K562 (cell line): ENCODE data around the gene BOD1L2. TPM values are rescaled to one million over a fixed set of nuclear protein-coding genes. Genes with fewer than 3 reads are reported as not detected.

Experiments
- CCAR2 ChIP-seq: fragments of 200-400 bp; formaldehyde crosslinking; IDR thresholded peaks from 2 replicates; pipeline ENCODE4 v1.6.1; 2017; ENCODE audit warnings: mild to moderate bottlenecking, low read depth, low read length
- CEBPB ChIP-seq: fragments of 450-650 bp; IDR thresholded peaks from 2 replicates; pipeline ENCODE4 v1.6.1; 2016; ENCODE audit warnings: missing genetic modification characterization, missing compliant biosample characterization
- CTCFL ChIP-seq: IDR thresholded peaks from 2 replicates; pipeline ENCODE4 v1.6.1; 2011; ENCODE audit warnings: borderline replicate concordance, low read depth, mild to moderate bottlenecking, moderate library complexity, low read length; ENCODE audit not compliant: insufficient read depth, poor library complexity, severe bottlenecking
- E2F6 ChIP-seq, 2 experiments: IDR thresholded peaks; 2 replicates each; pipeline ENCODE4 v1.6.1; 2011; ENCODE audit warnings: borderline replicate concordance in 1 of 2, control low read depth in 1 of 2, low read depth in 1 of 2, low read length in 1 of 2, mild to moderate bottlenecking in 1 of 2, mixed read lengths in 1 of 2, moderate library complexity in 1 of 2; ENCODE audit not compliant: insufficient read depth in 1 of 2, insufficient read length in 1 of 2, poor library complexity in 1 of 2, severe bottlenecking in 1 of 2; ENCODE audit errors: extremely low read depth in 1 of 2
- ILK ChIP-seq: fragments of 450-650 bp; IDR thresholded peaks from 2 replicates; pipeline ENCODE4 v1.6.1; 2016; ENCODE audit warnings: missing genetic modification characterization, low read depth, mild to moderate bottlenecking, missing compliant biosample characterization, moderate library complexity, borderline replicate concordance
- NONO ChIP-seq, 2 experiments: fragments of 200-400 bp in 1 of 2; fragments of 450-650 bp in 1 of 2; formaldehyde crosslinking in 1 of 2; IDR thresholded peaks; 2 replicates each; pipeline ENCODE4 v1.6.1; 2017; ENCODE audit warnings: low read depth in 2 of 2, mild to moderate bottlenecking in 2 of 2, moderate library complexity in 2 of 2, low read length in 1 of 2
- POU5F1 ChIP-seq: fragments of 150-350 bp; IDR thresholded peaks from 2 replicates; pipeline ENCODE4 v1.6.1; 2014; ENCODE audit warnings: borderline replicate concordance, low read length, low read depth, mild to moderate bottlenecking; ENCODE audit not compliant: partially characterized antibody
- RREB1 ChIP-seq: fragments of 250-450 bp; sonication (Bioruptor Pico); IDR thresholded peaks from 2 replicates; pipeline ENCODE4 v1.4.0; 2020
- SMAD4 ChIP-seq: fragments of 250-450 bp; sonication (Bioruptor Pico); conservative IDR thresholded peaks from 2 replicates; pipeline ENCODE4 v1.8.0; 2021; ENCODE audit warnings: inconsistent platforms, mild to moderate bottlenecking, moderate library complexity
- TAF9B ChIP-seq: fragments of 450-650 bp; IDR thresholded peaks from 2 replicates; pipeline ENCODE4 v1.6.1; 2018; ENCODE audit warnings: mild to moderate bottlenecking; ENCODE audit not compliant: partially characterized antibody
- TCF3 ChIP-seq: sonication (generic); formaldehyde crosslinking; IDR thresholded peaks from 2 replicates; pipeline ENCODE4 v1.4.0; 2020; ENCODE audit warnings: mild to moderate bottlenecking, missing genetic modification reagents
- USF2 ChIP-seq: sonication (generic); formaldehyde crosslinking; IDR thresholded peaks from 2 replicates; pipeline ENCODE4 v1.5.0; 2020; ENCODE audit warnings: missing genetic modification reagents
- ZKSCAN3 ChIP-seq: fragments of 250-450 bp; sonication (Bioruptor Pico); IDR thresholded peaks from 2 replicates; pipeline ENCODE4 v1.4.0; 2020
- ZNF436 ChIP-seq: fragments of 250-450, 450-650 bp; sonication (Bioruptor Pico); formaldehyde crosslinking; IDR thresholded peaks from 2 replicates; pipeline ENCODE4 v1.7.0; 2020; ENCODE audit warnings: mild to moderate bottlenecking
- ZNF707 ChIP-seq: fragments of 250-450 bp; sonication (Bioruptor Pico); conservative IDR thresholded peaks from 2 replicates; pipeline ENCODE4 v1.8.0; 2022; ENCODE audit warnings: inconsistent platforms, mild to moderate bottlenecking, moderate library complexity
- polyA plus RNA-seq, 8 experiments: library from polyadenylated mRNA; depleted of rRNA in 4 of 8; stranded (reverse) in 5 of 8; unstranded in 3 of 8; fragments of >200 nt; fragmentation: Nextera tagmentation in 2 of 8; fragmentation: Illumina TruSeq in 1 of 8; extraction: Ambion mirVana in 2 of 8; extraction: Trizol in 1 of 8; gene quantifications; 2 replicates each; pipeline versions ENCODE4 v1.2.1 to v1.2.3, GENCODE V29; 2011 to 2014; ENCODE audit warnings: inconsistent platforms in 1 of 8, missing spikeins in 1 of 8
- total RNA-seq, 7 experiments: library from RNA; depleted of rRNA in 6 of 7; stranded (reverse); fragments of >200 nt in 6 of 7; fragmentation: Illumina TruSeq in 2 of 7; extraction: Trizol in 2 of 7; gene quantifications; 2 replicates each; pipeline versions ENCODE4 v1.2.1 to v1.2.3, GENCODE V29; 2011 to 2021; ENCODE audit warnings: low replicate concordance in 1 of 7

BOD1L2 gene
- total and polyA plus RNA-seq, 9 of the 15 experiments (the other 6 are each of a cell fraction or from before 2014, with no cell fraction given): 0.03 TPM; not detected in 8

- TF ChIP-seq SMAD4: peak; percentile 95
- no peak for TF ChIP-seq E2F6 (IDR thresholded peaks at IDR 0.05; ENCODE audit: borderline replicate concordance in 1 of 2, extremely low read depth in 1 of 2, insufficient read depth in 1 of 2, insufficient read length in 1 of 2, low read depth in 1 of 2, low read length in 1 of 2, poor library complexity in 1 of 2, severe bottlenecking in 1 of 2)
- TF ChIP-seq CCAR2: no peak
- TF ChIP-seq TCF3: peak; percentile 71
- TF ChIP-seq USF2: no peak
- no peak for TF ChIP-seq ILK
- no peak for TF ChIP-seq ZNF436 (CRISPR knock-in tag)
- TF ChIP-seq TAF9B: no peak
- TF ChIP-seq POU5F1: no peak
- TF ChIP-seq NONO (IDR thresholded peaks at IDR 0.05; ENCODE audit: low read depth in 2 of 2, low read length in 1 of 2): no peak
- TF ChIP-seq ZKSCAN3 (CRISPR knock-in tag): no peak
- no peak for TF ChIP-seq RREB1
- peak; percentile 98 for TF ChIP-seq ZNF707 (CRISPR knock-in tag)
- peak; percentile 96 for TF ChIP-seq CEBPB (tag)
- no peak for TF ChIP-seq CTCFL
Measured at GRCh38 chr18:57141208-57142129, 5.4 kb upstream of the BOD1L2 start (continued).
